Vagina (tissue), 2 donors: ENCODE measurements around the gene KRT17. TPM values are rescaled to one million over a fixed set of nuclear protein-coding genes. Genes with fewer than 3 reads are reported as not detected.
"Not testable (repeated sequence)": the region's sequence is repeated elsewhere in the genome, so short reads cannot be mapped to it uniquely, and the experiment has no call there.

Experiments used
- DNase-seq, 2 donors: peaks; one replicate each; pipeline ENCODE4 v3.0.0-alpha.2; 2017; ENCODE audit errors: extremely low spot score in 2 of 2
- H3K27ac ChIP-seq: fragments of 200-600 bp; sonication (generic); one replicate; pipeline ENCODE4 v1.5.1; 2019
- H3K27me3 ChIP-seq: fragments of 200-600 bp; sonication (generic); one replicate; pipeline ENCODE4 v1.5.1; 2019
- H3K36me3 ChIP-seq, 2 donors: fragments of 200-600 bp; sonication (generic); one replicate each; pipeline ENCODE4 v1.5.1; 2017 to 2019
- H3K4me1 ChIP-seq: fragments of 200-600 bp; sonication (generic); one replicate; pipeline ENCODE4 v1.5.1; 2019
- H3K4me3 ChIP-seq, 2 donors: fragments of 200-600 bp; sonication (generic); 1 replicate in 1 of 2; 2 replicates in 1 of 2; pipeline ENCODE4 v1.5.1; 2016 to 2019
- H3K9me3 ChIP-seq: fragments of 200-600 bp; sonication (generic); one replicate; pipeline ENCODE4 v1.5.1; 2019
- CTCF ChIP-seq, 3 experiments: fragments of 450-650 bp in 2 of 3; fragments of 200-600 bp in 1 of 3; sonication (generic) in 1 of 3; IDR thresholded peaks; one replicate each; pipeline ENCODE4 v1.5.1; 2017 to 2019; ENCODE audit warnings: antibody characterized with exemption in 3 of 3, mild to moderate bottlenecking in 2 of 3, moderate library complexity in 2 of 3
- POLR2A ChIP-seq, 2 donors: fragments of 450-650 bp; IDR thresholded peaks; one replicate each; pipeline ENCODE4 v1.6.1; 2017; ENCODE audit warnings: antibody characterized with exemption in 2 of 2, mild to moderate bottlenecking in 2 of 2, moderate library complexity in 2 of 2
- POLR2AphosphoS5 ChIP-seq, 2 donors: sonication (generic); formaldehyde crosslinking; IDR thresholded peaks; one replicate each; pipeline ENCODE4 v1.9.0; 2017; ENCODE audit warnings: antibody characterized with exemption in 2 of 2, mild to moderate bottlenecking in 2 of 2, low read depth in 1 of 2; ENCODE audit not compliant: insufficient read depth in 1 of 2
- intact Hi-C: fragments of 100-400 bp; cut with DNase I; formaldehyde crosslinking; loops from one replicate; pipeline ENCODE4 v1.15.1; 2023
- total RNA-seq: library from RNA; depleted of rRNA; stranded (reverse); fragments of >200 nt; gene quantifications from one replicate; pipeline ENCODE4 v1.2.3, GENCODE V29; 2016

The KRT17 gene
- total RNA-seq, 1 donor from 2014 or later = 165 TPM

GRCh38 chr17:41614098-41614497 lies 10.3 kb downstream of the KRT17 start:
- TF ChIP-seq CTCF (IDR thresholded peaks at IDR 0.05) (no peak), POLR2A (IDR thresholded peaks at IDR 0.05) (no peak), POLR2AphosphoS5 (IDR thresholded peaks at IDR 0.05; ENCODE audit: insufficient read depth in 1 of 2, low read depth in 1 of 2) (no peak)
- Histone ChIP-seq H3K4me1 (peaks cover 22% of the 10 kb centered on the region), H3K27ac (no peak overlapping the region), H3K27me3 (no peaks in the 10 kb centered on the region), H3K4me3 (no peak overlapping the region), H3K9me3 (no peaks in the 10 kb centered on the region), H3K36me3 (no peaks in the 10 kb centered on the region)
- no peak for DNase-seq
- intact Hi-C loops = no loop called here

- no peaks in the 10 kb centered on the region for H3K36me3 ChIP-seq
- H3K27me3 ChIP-seq = no peaks in the 10 kb centered on the region
These were observed 10.9 kb downstream of the KRT17 start for GRCh38 chr17:41613277-41614082.

GRCh38 chr17:41612376-41613160 lies 11.8 kb downstream of the KRT17 start, which contains the start of gene KRT16:
TSS of gene KRT16 (minus strand) at chr17:41612767. CDS start at chr17:41612688, 79 bp downstream.
- DNase-seq, H3K9me3 ChIP-seq, H3K36me3 ChIP-seq, H3K27me3 ChIP-seq, intact Hi-C loops: not testable (repeated sequence)
- H3K4me1 ChIP-seq = peaks cover 22% of the 10 kb centered on the region
- TF ChIP-seq POLR2AphosphoS5 (IDR thresholded peaks at IDR 0.05; ENCODE audit: insufficient read depth in 1 of 2, low read depth in 1 of 2) = peak; percentile 56 to 59
- peak within 1 kb of the TSS in 1 of 2 donors; percentile 29 for H3K4me3 ChIP-seq
- H3K27ac ChIP-seq = peak within 1 kb of the TSS; percentile 83

More at GRCh38 chr17:41613277-41614082, 10.9 kb downstream of the KRT17 start:
- peaks cover 22% of the 10 kb centered on the region for H3K4me1 ChIP-seq
- DNase-seq = no peak
- TF ChIP-seq POLR2A (IDR thresholded peaks at IDR 0.05) (no peak), POLR2AphosphoS5 (IDR thresholded peaks at IDR 0.05; ENCODE audit: insufficient read depth in 1 of 2, low read depth in 1 of 2) (no peak), CTCF (IDR thresholded peaks at IDR 0.05) (no peak)
- H3K9me3 ChIP-seq = no peaks in the 10 kb centered on the region
- H3K4me3 ChIP-seq = no peak overlapping the region
- H3K27ac ChIP-seq = peak overlapping the region; percentile 83
- intact Hi-C loops = no loop called here

- no peaks in the 10 kb centered on the region for H3K27me3 ChIP-seq
- no peak for DNase-seq
- H3K4me1 ChIP-seq = peaks cover 22% of the 10 kb centered on the region
These were observed 13.3 kb downstream of the KRT17 start for GRCh38 chr17:41610965-41611640.

GRCh38 chr17:41610061-41610517 lies 14.3 kb downstream of the KRT17 start:
- DNase-seq, H3K4me3 ChIP-seq, H3K9me3 ChIP-seq, H3K36me3 ChIP-seq, intact Hi-C loops, H3K27ac ChIP-seq, H3K27me3 ChIP-seq: not testable (repeated sequence)
- H3K4me1 ChIP-seq = peaks cover 22% of the 10 kb centered on the region

More at GRCh38 chr17:41610965-41611640, 13.3 kb downstream of the KRT17 start:
- Histone ChIP-seq H3K36me3 (no peaks in the 10 kb centered on the region), H3K9me3 (no peaks in the 10 kb centered on the region), H3K4me3 (no peak overlapping the region), H3K27ac (no peak overlapping the region)
- no peak for TF ChIP-seq POLR2A (IDR thresholded peaks at IDR 0.05)
- no peak for TF ChIP-seq CTCF (IDR thresholded peaks at IDR 0.05)
- no peak for TF ChIP-seq POLR2AphosphoS5 (IDR thresholded peaks at IDR 0.05; ENCODE audit: insufficient read depth in 1 of 2, low read depth in 1 of 2)
- intact Hi-C loops = no loop called here

GRCh38 chr17:41606930-41607329 lies 17.4 kb downstream of the KRT17 start:
- H3K9me3 ChIP-seq, DNase-seq, H3K27me3 ChIP-seq, H3K27ac ChIP-seq, H3K4me3 ChIP-seq, H3K36me3 ChIP-seq, intact Hi-C loops: not testable (repeated sequence)
- peaks cover 20% of the 10 kb centered on the region for H3K4me1 ChIP-seq
